ENCODE measurements around the gene CSN1S1.
"Not testable (repeated sequence)": the region's sequence is repeated elsewhere in the genome, so short reads cannot be mapped to it uniquely, and the experiment has no call there.

CSN1S1 gene, protein sequence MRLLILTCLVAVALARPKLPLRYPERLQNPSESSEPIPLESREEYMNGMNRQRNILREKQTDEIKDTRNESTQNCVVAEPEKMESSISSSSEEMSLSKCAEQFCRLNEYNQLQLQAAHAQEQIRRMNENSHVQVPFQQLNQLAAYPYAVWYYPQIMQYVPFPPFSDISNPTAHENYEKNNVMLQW

DNA sequence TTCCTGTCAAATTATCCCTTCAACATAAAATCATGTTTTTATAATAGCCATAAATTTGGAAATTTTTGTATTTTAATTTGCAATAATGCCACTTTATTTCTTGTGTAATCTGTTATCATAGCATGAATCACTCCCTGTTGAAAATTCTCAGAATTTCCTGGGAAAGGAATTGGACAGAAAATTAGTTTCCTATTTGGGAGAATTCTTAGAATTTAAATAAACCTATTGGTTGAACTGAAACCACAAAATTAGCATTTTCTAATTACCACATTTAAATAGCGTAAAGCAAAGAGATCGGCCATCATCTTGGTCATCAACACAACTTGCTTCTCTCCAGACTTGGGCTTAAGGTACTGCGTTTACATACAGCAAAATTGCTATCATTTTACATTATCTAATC, at the start of gene CSN1S1:
CSN1S1 (plus strand) TSS at position 301 of the 400 bp plus-strand sequence. CDS start 1,488 bp downstream, outside the sequence.
- no peak for DNase-seq

DNA sequence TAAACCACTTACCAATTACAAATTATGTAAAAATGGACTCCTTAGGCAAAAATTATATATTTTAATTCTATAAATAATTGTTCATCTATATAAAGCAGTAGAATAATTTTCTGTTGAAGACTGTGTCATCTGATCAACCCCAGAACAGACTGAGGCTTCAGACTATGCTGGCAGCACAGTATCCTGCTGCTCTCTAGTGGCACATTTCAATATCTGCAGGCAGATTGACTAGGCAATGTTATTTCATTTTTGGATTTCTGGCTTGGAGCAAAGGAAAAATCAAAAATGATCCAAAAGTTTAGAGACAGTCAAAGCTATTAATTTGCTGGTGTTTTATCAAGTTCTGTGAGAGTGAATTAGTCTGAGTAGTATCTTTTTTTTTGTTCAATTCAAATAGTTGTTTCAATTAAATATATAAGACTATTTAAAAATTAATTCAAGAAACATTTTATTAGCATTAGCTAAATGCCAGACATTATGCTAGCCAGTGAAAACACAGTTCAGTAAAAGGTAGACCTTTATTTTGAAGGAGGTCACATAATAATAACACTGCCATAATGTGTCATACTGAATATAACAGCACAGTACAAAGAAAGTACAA, 49.6 kb upstream of the CSN1S1 start:
- peak; percentile 8 for DNase-seq

DNA sequence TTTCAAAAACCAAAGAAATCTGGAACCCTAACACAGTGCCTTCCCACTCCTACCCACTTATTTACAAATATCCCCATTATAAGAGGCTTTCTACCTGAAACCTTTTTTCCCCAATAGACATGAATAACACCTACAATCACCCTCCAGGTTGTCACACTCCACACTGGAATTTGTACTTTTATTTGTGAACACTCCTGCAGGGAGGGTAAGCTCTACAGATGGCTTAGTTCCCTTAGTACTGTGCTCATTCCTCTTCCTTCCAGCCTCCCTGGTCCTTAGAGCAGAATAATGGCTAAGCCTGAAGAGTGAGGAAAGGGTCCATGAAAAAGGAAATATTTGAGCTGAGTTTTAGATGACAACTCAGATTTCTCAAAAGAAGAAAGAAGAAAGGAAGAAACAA, 48.7 kb upstream of the CSN1S1 start:
- no peak for DNase-seq

DNA sequence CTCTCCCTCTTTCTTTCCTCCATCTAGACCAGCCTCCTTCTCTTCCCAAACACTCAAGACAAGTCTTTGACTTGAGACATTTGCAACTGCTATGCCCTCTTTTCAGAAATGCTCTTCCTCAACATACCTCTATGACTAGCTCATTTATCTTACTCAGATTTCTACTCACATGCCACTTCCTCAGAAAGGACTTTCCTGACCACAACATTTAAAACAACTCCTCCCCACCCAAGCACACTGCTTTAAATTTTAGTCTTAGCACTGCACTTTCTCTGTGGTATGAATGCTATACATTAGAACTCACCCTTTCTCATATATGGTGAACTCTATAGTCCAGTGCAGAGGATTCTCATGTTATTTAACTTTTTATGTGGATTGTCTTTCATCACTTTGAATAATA, 42.5 kb upstream of the CSN1S1 start:
- DNase-seq = no peak

DNA sequence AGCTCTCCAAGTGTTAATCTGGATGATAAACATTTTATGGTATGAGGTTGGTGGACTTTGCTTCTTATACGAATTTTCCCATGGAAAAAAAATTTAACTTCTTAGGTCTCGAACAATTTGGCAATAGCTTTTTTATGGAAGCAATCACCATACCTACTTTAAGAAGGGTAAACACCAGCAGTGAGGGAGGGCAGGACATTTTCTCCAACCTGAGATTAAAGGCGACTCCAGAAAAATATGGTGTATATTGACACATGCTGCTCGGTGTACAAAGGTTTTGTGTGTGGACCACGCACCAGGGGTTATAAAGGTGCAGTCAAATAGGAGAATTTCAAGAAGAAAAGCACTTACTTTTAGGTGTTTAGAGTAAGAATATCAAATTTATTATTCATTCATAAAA, 36.7 kb upstream of the CSN1S1 start:
- DNase-seq = no peak

DNA sequence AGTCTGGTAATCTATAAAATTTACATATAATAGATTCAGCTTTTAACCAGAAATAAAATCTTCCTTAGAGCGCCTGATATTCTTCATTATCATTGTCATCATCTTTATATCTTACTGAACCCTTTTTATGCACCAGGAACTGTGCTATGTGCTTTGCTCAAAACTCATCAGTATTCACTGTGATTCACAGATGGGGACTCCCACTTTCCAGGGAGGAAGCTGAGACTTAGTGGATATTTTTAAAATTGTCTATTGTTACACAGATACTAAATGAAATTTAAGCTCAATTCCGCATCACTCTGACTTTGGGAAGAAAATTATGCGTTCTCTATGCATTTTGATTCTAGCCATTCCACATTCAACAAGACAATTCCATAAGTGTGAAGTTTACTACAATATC, 36.1 kb upstream of the CSN1S1 start:
- no peak for DNase-seq

DNA sequence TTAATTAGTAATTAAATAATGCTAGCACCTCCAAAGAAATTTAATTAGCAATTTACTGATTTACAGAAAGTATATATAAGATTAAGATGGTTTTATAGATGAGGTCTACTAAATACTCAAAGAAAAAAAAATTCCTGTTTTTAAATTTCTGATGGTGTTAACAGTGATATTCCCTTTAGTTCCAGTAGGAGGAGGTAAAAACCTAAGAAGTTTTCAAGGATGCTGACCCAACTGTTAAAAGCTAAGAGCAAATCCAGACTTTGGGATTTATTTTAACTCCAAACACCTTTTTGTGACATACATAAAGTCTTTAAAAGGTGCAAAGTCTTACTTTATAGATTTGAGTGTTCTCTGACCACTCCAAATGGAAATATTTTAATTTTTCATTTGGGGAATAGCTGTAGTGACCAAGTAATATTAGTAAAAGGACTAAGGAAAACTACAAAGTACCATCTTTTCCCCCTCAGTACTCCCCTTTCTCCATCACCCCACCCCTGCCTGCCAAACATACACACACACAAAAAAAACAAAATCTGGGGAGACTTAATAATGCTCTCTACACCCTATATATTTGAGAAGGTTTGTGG, 34.2 kb upstream of the CSN1S1 start:
- no peak for DNase-seq

DNA sequence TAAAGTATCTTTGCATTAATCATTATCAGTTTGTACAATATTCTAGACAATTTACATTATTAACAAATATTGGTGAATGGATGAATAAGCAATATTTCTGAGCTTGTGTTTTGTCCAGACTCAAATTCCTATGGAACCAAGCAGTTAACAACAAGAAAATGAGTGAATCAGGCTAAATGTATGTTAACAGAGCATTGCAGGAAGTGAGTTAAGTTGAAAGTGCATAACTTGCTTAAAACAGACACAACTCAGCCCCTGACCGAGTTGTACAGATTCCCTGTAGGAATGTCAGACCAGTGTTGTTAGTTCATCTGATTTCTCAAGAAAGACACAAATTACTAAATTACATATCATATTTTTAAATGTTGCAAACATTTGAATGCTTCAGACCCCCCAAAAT, 23.7 kb upstream of the CSN1S1 start:
- no peak for DNase-seq

DNA sequence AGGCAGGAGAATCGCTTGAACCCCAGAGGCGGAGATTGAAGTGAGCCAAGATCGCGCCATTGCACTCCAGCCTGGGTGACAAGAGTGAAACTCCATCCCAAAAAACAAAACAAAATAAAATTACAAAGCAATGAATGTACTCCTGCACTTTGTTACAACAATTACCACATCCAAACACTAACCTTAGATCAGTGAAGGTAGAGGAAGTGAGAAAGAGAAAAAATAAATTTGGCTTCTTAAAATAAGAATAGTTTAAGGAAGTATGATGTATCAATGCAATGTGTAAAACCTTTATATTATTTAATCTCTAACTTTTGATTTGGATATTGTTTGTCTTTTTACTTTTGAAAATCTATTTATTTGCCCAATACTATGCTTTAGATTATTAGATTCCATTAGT, 21.7 kb upstream of the CSN1S1 start:
- no peak for DNase-seq

DNA sequence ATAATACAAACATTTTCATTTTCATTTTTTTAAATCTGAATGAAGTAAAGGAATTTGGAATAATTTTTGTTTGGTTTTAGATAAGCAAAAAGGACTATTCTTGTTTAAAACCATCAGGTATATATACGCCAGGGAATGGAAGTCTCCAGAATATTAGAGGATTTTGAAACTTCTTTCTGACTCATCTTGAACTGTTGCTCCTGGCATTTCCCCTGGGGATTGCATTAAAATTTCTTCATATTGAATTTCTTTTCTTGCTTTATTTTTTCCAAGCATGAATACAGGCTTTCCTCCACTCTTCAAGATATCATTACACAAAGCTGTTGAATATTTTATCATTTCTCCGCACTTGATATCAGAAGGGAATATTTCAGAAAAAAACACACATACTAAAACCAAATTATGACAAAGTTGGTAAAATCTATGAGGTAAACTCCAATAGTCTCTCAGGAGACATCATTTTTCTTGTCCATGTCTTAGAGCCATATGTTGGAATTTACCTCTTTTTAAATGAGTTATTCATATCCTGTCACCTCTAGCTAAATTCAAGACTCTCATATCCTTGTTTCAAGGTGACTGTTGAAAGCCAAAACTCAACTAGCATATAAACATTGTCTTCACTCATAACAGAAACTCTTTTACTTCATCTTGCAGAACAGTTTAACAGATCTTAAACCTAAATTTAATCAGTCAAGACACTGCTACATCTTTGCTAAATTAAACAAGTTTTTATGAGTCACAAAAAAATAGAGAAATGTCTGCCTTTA, 20.7 kb upstream of the CSN1S1 start:
- DNase-seq = no peak

DNA sequence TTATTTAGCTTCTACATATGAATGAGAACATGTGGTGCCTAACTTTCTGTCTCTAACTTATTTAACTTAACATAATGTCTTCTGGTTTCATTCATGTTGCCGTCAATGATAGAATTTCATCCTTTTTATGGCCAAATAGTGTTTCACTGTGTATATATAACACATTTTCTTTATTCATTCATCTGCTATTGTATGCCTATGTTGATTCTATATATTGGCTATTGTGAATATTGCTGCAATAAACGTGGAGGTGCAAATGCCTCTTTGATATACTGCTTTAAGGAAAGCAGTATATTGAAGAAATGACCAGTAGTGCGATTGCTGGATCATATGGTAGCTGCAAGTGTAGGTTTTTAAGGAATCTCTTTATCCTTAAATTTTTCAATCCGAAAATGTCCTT, 10.0 kb upstream of the CSN1S1 start:
- no peak for DNase-seq

DNA sequence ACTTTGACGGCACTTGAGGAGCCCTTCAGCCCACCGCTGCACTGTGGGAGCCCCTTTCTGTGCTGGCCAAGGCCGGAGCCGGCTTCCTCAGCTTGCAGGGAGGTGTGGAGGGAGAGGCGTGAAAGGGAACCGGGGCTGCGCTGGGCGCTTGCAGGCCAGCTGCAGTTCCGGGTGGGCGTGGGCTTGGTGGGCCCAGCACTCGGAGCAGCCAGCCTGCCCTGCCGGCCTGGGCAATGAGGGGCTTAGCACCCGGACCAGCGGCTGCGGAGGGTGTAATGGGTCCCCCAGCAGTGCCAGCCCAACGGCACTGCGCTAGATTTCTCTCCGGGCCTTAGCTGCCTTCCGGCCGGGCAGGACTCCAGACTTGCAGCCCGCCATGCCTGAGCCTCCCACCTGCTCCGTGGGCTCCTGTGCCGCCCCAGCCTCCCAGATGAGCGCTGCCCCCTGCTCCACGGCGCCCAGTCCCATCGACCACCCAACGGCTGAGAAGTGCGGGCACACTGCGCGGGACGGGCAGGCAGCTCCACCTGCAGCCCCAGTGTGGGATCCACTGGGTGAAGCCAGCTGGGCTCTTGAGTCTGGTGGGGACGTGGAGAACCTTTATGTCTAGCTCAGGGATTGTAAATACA, 7.0 kb upstream of the CSN1S1 start:
- not testable (repeated sequence) for DNase-seq

DNA sequence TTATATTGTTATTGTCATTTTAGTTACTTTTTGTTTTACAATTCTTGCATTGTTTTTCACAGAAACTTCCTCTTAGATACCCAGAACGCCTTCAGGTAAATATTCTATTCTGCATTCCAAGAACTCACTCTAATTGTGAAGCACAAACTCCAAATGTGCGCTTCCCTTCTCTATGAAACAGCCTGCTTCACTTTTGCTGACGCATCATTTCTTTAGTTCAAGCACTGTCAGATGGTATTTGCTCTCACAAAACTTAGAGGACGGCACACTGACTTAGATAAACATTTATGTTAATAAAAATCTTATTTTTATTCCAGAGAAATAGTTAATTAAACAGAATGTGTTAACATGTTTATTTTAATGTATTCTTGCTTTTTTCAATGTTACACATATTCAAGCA, 3.3 kb downstream of the CSN1S1 start:
- no peak for DNase-seq

DNA sequence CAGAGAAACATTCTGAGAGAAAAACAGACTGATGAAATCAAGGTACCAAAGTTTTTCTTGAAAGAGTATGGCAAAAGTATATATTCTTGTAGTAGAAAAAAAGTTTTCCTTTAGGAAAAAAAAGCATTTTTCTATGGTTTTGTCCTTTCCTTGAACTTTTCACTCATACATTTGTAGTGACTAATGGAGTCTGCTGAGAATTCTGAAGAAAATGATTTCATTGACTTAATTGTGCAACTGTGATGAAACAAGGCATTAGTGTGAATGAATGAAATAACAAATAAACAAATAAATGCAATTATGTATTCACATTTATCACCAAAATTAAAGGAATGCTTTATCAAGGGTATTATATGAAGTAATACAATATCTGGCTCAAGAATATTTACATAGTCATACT, 5.7 kb downstream of the CSN1S1 start:
- no peak for DNase-seq

DNA sequence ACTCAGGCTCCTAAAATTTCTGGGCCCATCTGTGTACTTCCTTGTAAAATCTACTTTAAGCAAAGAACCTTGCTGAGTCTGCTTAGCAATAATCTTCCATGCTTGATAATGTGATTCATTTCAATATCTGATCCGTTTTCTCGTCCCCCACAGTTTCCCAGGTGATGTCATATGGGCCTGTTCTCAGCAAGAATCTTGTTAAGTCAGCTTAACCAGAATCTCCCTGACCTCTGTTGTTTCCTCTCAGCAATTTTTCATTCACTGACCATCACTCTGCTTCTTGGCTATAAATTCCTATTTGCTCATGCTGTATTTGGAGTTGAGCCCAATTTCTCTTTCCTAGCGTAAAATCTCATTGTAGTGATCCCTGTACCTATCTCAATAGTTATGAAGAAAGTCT, 20.7 kb downstream of the CSN1S1 start:
- DNase-seq = no peak

DNA sequence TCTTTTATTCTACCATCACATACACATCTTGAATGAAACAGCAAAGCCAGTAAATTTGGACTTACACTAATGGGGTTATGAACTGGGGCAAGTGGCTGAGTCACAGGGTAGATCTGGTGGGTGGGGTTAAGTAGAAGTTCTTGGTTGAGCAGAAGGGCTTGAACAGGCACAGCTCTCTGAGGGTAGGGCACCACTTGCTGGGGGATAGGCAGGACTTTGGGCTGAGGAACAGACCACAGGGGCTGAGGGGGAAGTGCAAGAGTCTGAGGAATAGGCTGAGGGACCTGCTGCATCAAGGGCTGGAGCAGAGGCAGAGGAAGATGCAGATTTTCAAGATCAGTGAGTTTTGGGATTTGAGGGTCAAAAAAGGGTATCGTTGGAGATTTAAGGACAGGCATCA, 26.3 kb downstream of the CSN1S1 start:
- no peak for DNase-seq

DNA sequence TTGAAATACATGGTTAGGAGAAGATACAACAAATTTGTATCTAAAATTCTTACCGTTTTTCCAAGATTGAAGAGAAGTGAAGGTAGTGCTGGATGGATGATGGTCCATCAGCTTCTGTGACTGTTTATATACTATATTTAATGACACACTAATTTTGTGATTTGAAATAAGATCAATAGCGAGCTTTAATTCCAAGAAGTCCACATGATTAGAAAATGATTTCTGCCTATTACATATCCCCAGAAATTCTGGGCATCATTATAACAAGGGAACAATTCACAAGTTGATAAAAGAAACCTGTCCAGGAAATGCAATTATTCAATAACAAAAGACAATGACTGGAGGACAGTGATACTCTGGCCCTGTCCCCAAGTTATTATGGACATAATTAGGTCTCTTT, 34.8 kb downstream of the CSN1S1 start, which contains the start of gene CSN2:
CSN2 (minus strand) TSS at position 101 of the 400 bp plus-strand sequence. CDS start 4,733 bp downstream, outside the sequence.
- DNase-seq = no peak

DNA sequence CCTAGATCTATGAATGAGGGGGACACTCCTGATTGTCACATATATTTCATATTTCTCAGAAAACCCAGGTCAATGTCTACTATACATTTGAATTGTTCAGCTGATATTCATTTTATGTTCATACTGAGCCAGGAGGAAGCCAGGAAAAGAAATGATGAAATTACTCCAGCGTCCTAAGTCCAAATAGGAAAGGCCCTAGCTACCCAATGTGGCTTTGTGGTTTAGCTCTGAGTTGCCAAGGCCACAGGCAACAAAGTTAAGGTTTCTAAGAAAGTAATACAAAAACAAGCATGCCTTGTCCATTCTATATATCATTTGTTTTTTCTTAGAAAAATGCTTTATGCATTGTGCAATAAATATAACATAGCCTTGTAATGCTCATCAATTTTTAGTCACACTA, 39.2 kb downstream of the CSN1S1 start:
- no peak for DNase-seq

DNA sequence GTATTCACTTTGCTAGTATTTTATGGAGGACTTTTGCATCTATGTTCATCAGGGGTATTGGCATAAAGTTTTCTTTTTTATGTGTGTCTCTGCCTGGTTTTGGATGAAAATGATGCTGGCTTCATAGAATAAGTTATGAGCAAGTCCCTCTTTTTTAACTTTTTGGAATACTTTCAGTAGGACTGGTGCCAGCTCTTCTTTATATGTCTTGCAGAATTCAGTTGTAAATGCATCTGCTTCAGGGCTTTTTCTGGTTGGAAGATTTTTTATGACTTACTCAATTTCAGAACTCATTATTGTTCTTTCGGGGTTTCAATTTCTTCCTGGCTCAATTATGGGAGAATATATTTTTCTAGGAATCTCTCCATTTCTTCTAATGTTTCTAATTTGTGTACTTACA, 43.8 kb downstream of the CSN1S1 start:
- no peak for DNase-seq

DNA sequence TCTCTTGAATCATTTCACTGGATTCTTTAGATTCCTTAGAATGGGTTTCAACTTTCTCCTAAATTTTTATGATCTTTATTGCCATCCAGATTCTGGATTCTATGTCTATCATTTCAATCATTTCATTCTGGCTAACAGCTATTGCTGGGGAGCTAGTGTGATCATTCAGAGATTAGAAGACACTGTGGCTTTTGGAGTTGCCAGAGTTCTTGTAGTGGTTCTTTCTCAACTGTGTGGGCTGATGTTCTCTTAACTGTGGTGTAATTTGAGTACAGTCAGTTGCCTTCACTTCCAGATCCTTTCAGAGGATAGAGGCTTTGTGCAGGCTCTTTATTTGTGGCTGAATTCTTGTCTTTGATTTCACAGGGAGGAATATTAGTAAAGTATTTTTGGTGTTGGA, 46.7 kb downstream of the CSN1S1 start:
- DNase-seq = no peak

DNA sequence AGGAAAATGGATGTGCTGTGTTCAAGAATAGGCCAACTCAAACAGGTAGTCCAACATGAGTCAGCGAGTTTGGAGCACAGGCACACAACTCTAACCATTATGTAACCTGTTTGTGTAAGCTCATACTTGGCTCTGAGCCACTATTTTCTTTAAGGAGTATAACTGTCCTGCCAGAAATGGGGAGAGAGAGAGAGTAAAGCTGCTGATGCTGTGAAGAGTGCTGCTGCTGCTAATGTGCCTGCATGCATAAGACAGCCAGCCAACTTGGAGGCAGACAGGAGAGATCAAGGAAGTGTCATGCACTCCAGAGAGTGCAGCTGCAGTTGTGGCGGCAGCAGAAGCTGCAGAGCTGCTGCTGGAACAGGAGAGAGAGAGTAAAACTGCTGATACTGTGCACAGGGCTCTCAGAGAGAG, 53.2 kb downstream of the CSN1S1 start:
- DNase-seq = no peak

DNA sequence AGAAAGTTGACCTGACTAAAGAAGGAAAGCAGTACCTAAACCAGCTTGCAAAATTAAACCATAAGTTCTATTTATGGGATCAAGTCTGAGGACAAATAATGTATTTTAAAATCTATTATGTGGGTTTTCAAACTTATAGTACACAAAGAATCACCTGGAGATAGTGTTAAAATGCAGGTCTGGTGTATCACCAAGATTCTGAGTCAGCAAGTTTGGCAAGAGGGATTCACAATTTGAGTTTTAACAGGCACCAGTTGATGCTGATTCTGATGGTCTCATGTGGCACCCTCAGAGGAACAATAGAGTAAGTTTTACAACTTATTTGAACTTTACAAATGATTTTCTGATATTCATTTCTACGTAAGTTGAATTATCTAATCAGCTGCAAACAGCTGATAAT, 55.8 kb downstream of the CSN1S1 start:
- DNase-seq = no peak

DNA sequence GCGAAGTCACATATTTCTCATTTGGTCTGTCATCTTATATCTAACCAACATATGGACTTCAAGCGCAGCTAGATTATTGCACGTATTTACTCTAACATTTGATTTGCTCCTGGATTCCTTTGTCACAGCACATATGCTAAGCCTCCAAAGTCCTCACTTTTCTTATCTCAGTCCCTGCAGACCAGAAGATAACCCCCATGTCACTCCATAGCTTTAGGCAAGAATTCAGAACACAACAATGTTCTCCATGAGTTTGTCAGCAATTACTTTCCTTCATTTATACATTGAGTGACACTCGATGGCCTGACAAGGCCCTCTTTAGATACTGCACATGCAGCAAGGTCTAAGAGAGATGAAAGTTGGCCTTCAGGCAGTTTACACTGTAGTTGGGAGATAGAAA, 60.1 kb downstream of the CSN1S1 start:
- DNase-seq = no peak

DNA sequence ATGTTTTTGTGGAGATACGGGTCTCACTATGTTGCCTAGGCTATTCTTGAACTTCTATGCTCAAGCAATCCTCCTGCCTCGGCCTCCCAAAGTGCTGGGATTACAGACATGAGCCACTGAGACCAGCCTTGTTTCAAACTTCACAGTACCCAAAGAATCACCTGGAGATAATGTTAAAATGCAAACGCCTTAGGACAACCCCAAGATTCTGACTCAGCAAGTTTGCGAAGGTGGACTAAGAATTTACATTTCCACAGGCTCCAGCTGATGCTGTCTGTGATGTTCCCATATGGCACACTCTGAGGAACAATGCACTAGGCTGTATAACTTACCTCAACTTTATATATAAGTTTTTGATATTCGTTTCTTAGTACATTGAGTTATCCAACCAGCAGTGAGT, 63.9 kb downstream of the CSN1S1 start:
- no peak for DNase-seq

All from NCI-H1694 (cell line).